A549 (cell line): ENCODE measurements around the gene ATP7B. TPM values are rescaled to one million over a fixed set of nuclear protein-coding genes. Genes with fewer than 3 reads are reported as not detected.

Source experiments
- ATAC-seq, 2 experiments: fragments of 200-7000 bp in 1 of 2; fragments of >200 bp in 1 of 2; cut with Nextera tagmentation in 1 of 2; cut with Tn5 transposase in 1 of 2; 3 replicates each; pipeline versions ENCODE4 v1.8.0 to v1.9.1; 2018 to 2020; ENCODE audit warnings: mild to moderate bottlenecking in 1 of 2, moderate library complexity in 1 of 2
- CTCF ChIA-PET: fragments of 300-600 bp; sonication (Branson Sonifier 250); formaldehyde crosslinking; extraction: SDS; loops from one replicate; lab custom pipeline; 2021; ENCODE audit warnings: antibody characterized with exemption, inconsistent platforms; lab: Yijun Ruan, JAX
- POLR2A ChIA-PET: fragments of 350-600 bp; formaldehyde crosslinking; extraction: SDS; loops from one replicate; lab custom pipeline; 2021; ENCODE audit warnings: antibody characterized with exemption, inconsistent platforms; lab: Yijun Ruan, JAX
- DNase-seq, 2 experiments: peaks; one replicate each; pipeline versions ENCODE4 v3.0.0 to v3.0.0-alpha.2; 2011 to 2016; ENCODE audit warnings: low read depth in 1 of 2, low spot score in 1 of 2
- FAIRE-seq: peaks from 2 replicates; lab custom pipeline; 2011; peaks lifted over from hg19 to GRCh38; lab: Jason Lieb, UNC
- H3K27ac ChIP-seq, 2 experiments: fragments of >200 bp; sonication (Bioruptor Twin); formaldehyde crosslinking; 3 replicates each; pipeline ENCODE4 v1.5.1; 2016 to 2017
- H3K4me1 ChIP-seq: fragments of >200 bp; sonication (Bioruptor Twin); formaldehyde crosslinking; 3 replicates; pipeline ENCODE4 v1.6.1; 2016
- H3K4me2 ChIP-seq: fragments of >200 bp; sonication (Bioruptor Twin); formaldehyde crosslinking; 3 replicates; pipeline ENCODE4 v1.6.1; 2016
- H3K4me3 ChIP-seq: fragments of >200 bp; sonication (Bioruptor Twin); formaldehyde crosslinking; 3 replicates; pipeline ENCODE4 v1.5.1; 2016
- H3K9me3 ChIP-seq: fragments of >200 bp; sonication (Bioruptor Twin); formaldehyde crosslinking; 3 replicates; pipeline ENCODE4 v1.6.1; 2016
- CBX2 ChIP-seq: fragments of 200-600 bp; sonication (generic); IDR thresholded peaks from 2 replicates; pipeline ENCODE4 v1.6.1; 2016; ENCODE audit warnings: low read depth, mild to moderate bottlenecking, borderline replicate concordance
- CEBPB ChIP-seq, 2 experiments: fragments of >200 bp in 1 of 2; sonication (Bioruptor Twin) in 1 of 2; formaldehyde crosslinking in 1 of 2; IDR thresholded peaks; 2 replicates each; pipeline ENCODE4 v1.6.1; 2012 to 2016
- EHMT2 ChIP-seq: fragments of 200-600 bp; sonication (generic); IDR thresholded peaks from 2 replicates; pipeline ENCODE4 v1.6.1; 2016; ENCODE audit warnings: antibody characterized with exemption, low read depth, mild to moderate bottlenecking, moderate library complexity
- ESRRA ChIP-seq: fragments of 150-350 bp; IDR thresholded peaks from 2 replicates; pipeline ENCODE4 v1.6.1; 2014; ENCODE audit warnings: mild to moderate bottlenecking, low read length, borderline replicate concordance
- FOSL2 ChIP-seq, 2 experiments: fragments of 450-650 bp in 1 of 2; fragments of >200 bp in 1 of 2; sonication (Bioruptor Twin) in 1 of 2; formaldehyde crosslinking; IDR thresholded peaks; 2 replicates each; pipeline versions ENCODE4 v1.5.0 to v1.6.1; 2016 to 2020; ENCODE audit warnings: mild to moderate bottlenecking in 1 of 2, moderate library complexity in 1 of 2
- HOXB5 ChIP-seq: fragments of 250-450 bp; sonication (Bioruptor Pico); IDR thresholded peaks from 2 replicates; pipeline ENCODE4 v1.5.0; 2020; ENCODE audit warnings: mild to moderate bottlenecking, moderate library complexity
- JUN ChIP-seq, 2 experiments: fragments of >200 bp; sonication (Bioruptor Twin); formaldehyde crosslinking; IDR thresholded peaks; 2 replicates in 1 of 2; 3 replicates in 1 of 2; pipeline ENCODE4 v1.6.1; 2016 to 2017
- JUNB ChIP-seq: fragments of >200 bp; sonication (Bioruptor Twin); formaldehyde crosslinking; IDR thresholded peaks from 2 replicates; pipeline ENCODE4 v1.6.1; 2016
- KDM1A ChIP-seq: fragments of 200-600 bp; sonication (generic); IDR thresholded peaks from 2 replicates; pipeline ENCODE4 v1.6.1; 2016; ENCODE audit warnings: low read depth, mild to moderate bottlenecking
- KDM5A ChIP-seq: fragments of 200-600 bp; sonication (generic); IDR thresholded peaks from 2 replicates; pipeline ENCODE4 v1.6.1; 2016; ENCODE audit warnings: antibody characterized with exemption, mild to moderate bottlenecking
- MAFK ChIP-seq: fragments of 450-650 bp; IDR thresholded peaks from 2 replicates; pipeline ENCODE4 v1.6.1; 2014; ENCODE audit not compliant: partially characterized antibody
- MYC ChIP-seq: IDR thresholded peaks from 2 replicates; pipeline ENCODE4 v1.6.1; 2012; ENCODE audit warnings: mild to moderate bottlenecking, inconsistent platforms, low read length, improper control_type of control experiment, borderline replicate concordance
- NR3C1 ChIP-seq: fragments of >200 bp; sonication (Bioruptor Twin); formaldehyde crosslinking; IDR thresholded peaks from 3 replicates; pipeline ENCODE4 v1.6.1; 2017
- RAD21 ChIP-seq, 2 experiments: fragments of >200 bp in 1 of 2; sonication (Bioruptor Twin) in 1 of 2; formaldehyde crosslinking in 1 of 2; IDR thresholded peaks in 1 of 2; conservative IDR thresholded peaks in 1 of 2; 2 replicates in 1 of 2; 3 replicates in 1 of 2; pipeline ENCODE4 v1.6.1; 2012 to 2018; ENCODE audit warnings: inconsistent platforms in 1 of 2
- RFX5 ChIP-seq: fragments of 450-650 bp; IDR thresholded peaks from 2 replicates; pipeline ENCODE4 v1.7.1; 2014; ENCODE audit warnings: antibody characterized with exemption, mild to moderate bottlenecking, moderate library complexity
- RNF2 ChIP-seq: fragments of 200-600 bp; sonication (generic); IDR thresholded peaks from 2 replicates; pipeline ENCODE4 v1.6.1; 2016; ENCODE audit warnings: low read depth, mild to moderate bottlenecking, antibody characterized with exemption, moderate library complexity, borderline replicate concordance
- ZC3H11A ChIP-seq: fragments of 450-650 bp; IDR thresholded peaks from 2 replicates; pipeline ENCODE4 v1.6.1; 2014; ENCODE audit warnings: antibody characterized with exemption, mild to moderate bottlenecking
- ZSCAN20 ChIP-seq: fragments of 250-450 bp; sonication (Bioruptor Pico); IDR thresholded peaks from 2 replicates; pipeline ENCODE4 v1.8.0; 2022; ENCODE audit warnings: mild to moderate bottlenecking, moderate library complexity
- WGBS: methylation state at CpG from one replicate; pipeline ENCODE4 v1.1.6; 2017; ENCODE audit errors: missing lambda C conversion rate; 5-methylcytosine and 5-hydroxymethylcytosine counted together
- polyA plus RNA-seq, 4 experiments: library from polyadenylated mRNA; depleted of rRNA in 3 of 4; stranded (reverse); fragments of >200 nt; fragmentation: RNase III in 1 of 4; extraction: RNeasy Plus Mini Kit Qiagen cat#74134 plus additional on column Dnase treatment in 1 of 4; gene quantifications; 2 replicates in 3 of 4; 3 replicates in 1 of 4; pipeline ENCODE4 v1.2.3, GENCODE V29; 2011 to 2017
- TF ChIP-seq, protein P1 (sequence below): fragments of >200 bp; sonication (Bioruptor Twin); formaldehyde crosslinking; IDR thresholded peaks from 2 replicates; pipeline ENCODE4 v1.6.1; 2016
- TF ChIP-seq, protein P2 (sequence below): fragments of >200 bp; sonication (Bioruptor Twin); formaldehyde crosslinking; IDR thresholded peaks from 3 replicates; pipeline ENCODE4 v1.5.1; 2016
- TF ChIP-seq, protein P3 (sequence below): IDR thresholded peaks from 2 replicates; pipeline ENCODE4 v1.6.1; 2012
- TF ChIP-seq, protein P4 (sequence below): fragments of >200 bp; sonication (Bioruptor Twin); formaldehyde crosslinking; IDR thresholded peaks from 3 replicates; pipeline ENCODE4 v1.6.1; 2016
- TF ChIP-seq, protein P5 (sequence below): fragments of 250-450 bp; sonication (Bioruptor Pico); IDR thresholded peaks from 2 replicates; pipeline ENCODE4 v1.5.0; 2020; ENCODE audit warnings: low read depth, mild to moderate bottlenecking, moderate library complexity

Gene ATP7B
- polyA plus RNA-seq, 2 of the 4 experiments (the other 2 are of a cell fraction), result 2.8 to 3.9 TPM

DNA sequence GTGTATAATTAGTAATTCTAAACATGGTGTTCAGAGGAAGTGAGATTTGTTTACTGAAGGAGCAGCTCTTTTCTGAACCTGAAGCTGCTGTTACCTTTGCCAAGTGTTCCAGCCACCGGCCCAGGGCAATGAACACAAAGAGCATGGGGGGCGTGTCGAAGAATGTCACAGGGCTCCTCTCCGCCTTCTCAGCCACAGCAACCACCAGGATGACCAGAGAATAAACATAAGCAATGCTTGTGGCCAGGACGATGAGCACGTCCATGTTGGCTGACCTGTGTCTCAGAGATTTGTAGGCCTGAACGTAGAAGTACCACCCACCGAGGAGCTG, 53.1 kb downstream of the ATP7B start (continued):
- TF ChIP-seq FOSL2 (IDR thresholded peaks at IDR 0.05) (no peak), FOSL2 (CRISPR knock-in tag; IDR thresholded peaks at IDR 0.05) (no peak), RAD21 (conservative IDR thresholded peaks at IDR 0.05 in 1 of 2, IDR thresholded peaks at IDR 0.05 in 1 of 2) (no peak)

DNA sequence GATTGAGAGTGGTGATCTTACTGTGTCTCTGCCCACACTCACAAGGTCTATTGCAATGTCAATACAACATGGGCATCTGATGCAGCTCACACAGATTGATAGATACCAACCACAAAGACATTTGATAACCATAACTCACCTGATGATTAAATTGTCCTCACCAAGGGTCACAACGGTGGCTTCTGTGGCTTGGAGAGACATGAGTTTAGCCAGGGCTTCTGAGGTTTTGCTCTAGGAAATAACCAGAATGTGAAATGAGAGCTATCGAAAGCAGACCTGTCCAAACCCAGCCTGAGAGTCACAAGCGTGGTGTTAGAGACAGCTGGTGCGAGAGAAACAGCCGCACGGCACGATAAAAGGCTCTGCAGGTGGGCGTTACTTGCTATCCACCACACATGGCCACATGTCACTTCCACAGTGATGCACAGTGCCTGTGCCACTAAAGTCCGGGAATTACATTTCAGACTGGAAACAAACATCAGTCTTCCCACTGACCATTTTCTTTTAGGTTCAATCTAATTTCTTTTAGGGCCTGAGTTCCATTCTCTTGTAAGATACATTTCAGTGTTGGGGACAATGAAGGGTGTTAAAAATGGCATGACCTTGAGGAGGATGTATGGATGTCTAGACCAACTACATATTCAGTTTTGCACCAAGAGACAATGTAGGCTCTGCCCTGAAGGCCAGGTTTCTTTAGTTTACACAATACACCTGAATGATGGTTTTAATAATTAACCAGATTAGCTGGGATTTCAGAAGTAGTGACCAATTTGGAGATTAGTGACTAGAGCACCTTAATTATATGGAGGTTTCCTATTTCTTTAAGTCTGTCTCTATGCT, 53.7 kb downstream of the ATP7B start:
- POLR2A ChIA-PET, result no interaction called here
- WGBS, result 80% methylated on average over 9 of the region's 9 CpGs
- H3K4me3 ChIP-seq, result no peak overlapping the region
- DNase-seq (no peak), ATAC-seq (no peak), FAIRE-seq (no peak)
- TF ChIP-seq ESRRA, result no peak
- no peak for TF ChIP-seq RNF2
- no peak for TF ChIP-seq MAFK
- TF ChIP-seq EHMT2, result no peak
- no peak for TF ChIP-seq HOXB5 (CRISPR knock-in tag)
- no peak for TF ChIP-seq RFX5
- TF ChIP-seq, protein P1, sequence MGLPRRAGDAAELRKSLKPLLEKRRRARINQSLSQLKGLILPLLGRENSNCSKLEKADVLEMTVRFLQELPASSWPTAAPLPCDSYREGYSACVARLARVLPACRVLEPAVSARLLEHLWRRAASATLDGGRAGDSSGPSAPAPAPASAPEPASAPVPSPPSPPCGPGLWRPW, result no peak
- no peak for TF ChIP-seq JUN (IDR thresholded peaks at IDR 0.05)
- TF ChIP-seq KDM5A, result no peak
- TF ChIP-seq, protein P2, sequence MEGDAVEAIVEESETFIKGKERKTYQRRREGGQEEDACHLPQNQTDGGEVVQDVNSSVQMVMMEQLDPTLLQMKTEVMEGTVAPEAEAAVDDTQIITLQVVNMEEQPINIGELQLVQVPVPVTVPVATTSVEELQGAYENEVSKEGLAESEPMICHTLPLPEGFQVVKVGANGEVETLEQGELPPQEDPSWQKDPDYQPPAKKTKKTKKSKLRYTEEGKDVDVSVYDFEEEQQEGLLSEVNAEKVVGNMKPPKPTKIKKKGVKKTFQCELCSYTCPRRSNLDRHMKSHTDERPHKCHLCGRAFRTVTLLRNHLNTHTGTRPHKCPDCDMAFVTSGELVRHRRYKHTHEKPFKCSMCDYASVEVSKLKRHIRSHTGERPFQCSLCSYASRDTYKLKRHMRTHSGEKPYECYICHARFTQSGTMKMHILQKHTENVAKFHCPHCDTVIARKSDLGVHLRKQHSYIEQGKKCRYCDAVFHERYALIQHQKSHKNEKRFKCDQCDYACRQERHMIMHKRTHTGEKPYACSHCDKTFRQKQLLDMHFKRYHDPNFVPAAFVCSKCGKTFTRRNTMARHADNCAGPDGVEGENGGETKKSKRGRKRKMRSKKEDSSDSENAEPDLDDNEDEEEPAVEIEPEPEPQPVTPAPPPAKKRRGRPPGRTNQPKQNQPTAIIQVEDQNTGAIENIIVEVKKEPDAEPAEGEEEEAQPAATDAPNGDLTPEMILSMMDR, result no peak
- TF ChIP-seq JUNB, result no peak
- TF ChIP-seq KDM1A, result no peak
- no peak for TF ChIP-seq ZC3H11A
- TF ChIP-seq CBX2, result no peak
- no peak for TF ChIP-seq CEBPB (IDR thresholded peaks at IDR 0.05)
- TF ChIP-seq NR3C1, result no peak
- no peak for TF ChIP-seq ZSCAN20 (CRISPR knock-in tag)
- TF ChIP-seq, protein P3, sequence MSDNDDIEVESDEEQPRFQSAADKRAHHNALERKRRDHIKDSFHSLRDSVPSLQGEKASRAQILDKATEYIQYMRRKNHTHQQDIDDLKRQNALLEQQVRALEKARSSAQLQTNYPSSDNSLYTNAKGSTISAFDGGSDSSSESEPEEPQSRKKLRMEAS, result no peak
- no peak overlapping the region for H3K4me2 ChIP-seq
- H3K9me3 ChIP-seq, result no peaks in the 10 kb centered on the region
- H3K27ac ChIP-seq, result no peak overlapping the region
- no peaks in the 10 kb centered on the region for H3K4me1 ChIP-seq
- CTCF ChIA-PET, result interaction anchor here (1.0 kb wide), 1 partner anchor 26 kb away, joined by 3 read pairs; no protein-coding TSS in a partner anchor

DNA sequence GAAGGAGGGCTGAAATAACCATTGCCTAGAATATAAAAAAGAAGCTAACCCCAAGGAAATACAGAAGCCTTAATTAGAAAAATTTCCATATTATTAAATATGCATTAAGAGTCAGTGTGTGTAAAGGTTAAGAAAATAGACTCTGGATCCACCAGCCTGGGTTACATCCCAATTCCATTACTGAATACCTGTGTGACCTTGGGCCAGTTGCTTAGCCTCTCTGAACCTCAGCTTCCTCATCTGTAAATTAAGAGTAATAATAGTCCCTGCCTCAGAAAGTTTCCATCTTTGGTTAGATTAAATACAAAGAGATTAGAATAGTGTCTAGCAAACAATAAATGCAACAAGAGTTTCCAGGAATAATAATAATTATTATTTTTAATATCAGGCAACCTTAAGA, 54.5 kb downstream of the ATP7B start:
- no peak for FAIRE-seq
- no peak overlapping the region for H3K4me3 ChIP-seq
- ChIA-PET CTCF (interaction anchor here (1.0 to 1.3 kb wide), 2 partner anchors 11 to 25 kb away, joined by 3 to 4 read pairs; no protein-coding TSS in a partner anchor), POLR2A (no interaction called here)
- DNase-seq, result no peak
- no peaks in the 10 kb centered on the region for H3K4me1 ChIP-seq
- no peak overlapping the region for H3K4me2 ChIP-seq
- H3K9me3 ChIP-seq, result no peaks in the 10 kb centered on the region
- TF ChIP-seq, protein P4, sequence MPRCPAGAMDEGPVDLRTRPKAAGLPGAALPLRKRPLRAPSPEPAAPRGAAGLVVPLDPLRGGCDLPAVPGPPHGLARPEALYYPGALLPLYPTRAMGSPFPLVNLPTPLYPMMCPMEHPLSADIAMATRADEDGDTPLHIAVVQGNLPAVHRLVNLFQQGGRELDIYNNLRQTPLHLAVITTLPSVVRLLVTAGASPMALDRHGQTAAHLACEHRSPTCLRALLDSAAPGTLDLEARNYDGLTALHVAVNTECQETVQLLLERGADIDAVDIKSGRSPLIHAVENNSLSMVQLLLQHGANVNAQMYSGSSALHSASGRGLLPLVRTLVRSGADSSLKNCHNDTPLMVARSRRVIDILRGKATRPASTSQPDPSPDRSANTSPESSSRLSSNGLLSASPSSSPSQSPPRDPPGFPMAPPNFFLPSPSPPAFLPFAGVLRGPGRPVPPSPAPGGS, result no peak
- TF ChIP-seq MAFK (no peak), MYC (no peak)
- TF ChIP-seq, protein P5, sequence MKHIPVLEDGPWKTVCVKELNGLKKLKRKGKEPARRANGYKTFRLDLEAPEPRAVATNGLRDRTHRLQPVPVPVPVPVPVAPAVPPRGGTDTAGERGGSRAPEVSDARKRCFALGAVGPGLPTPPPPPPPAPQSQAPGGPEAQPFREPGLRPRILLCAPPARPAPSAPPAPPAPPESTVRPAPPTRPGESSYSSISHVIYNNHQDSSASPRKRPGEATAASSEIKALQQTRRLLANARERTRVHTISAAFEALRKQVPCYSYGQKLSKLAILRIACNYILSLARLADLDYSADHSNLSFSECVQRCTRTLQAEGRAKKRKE (CRISPR knock-in tag), result no peak
- TF ChIP-seq, all 56 proteins: peak for 0
- H3K27ac ChIP-seq, result no peak overlapping the region
- ATAC-seq, result no peak
